Calu3 (cell line): ENCODE results near the gene ULK2. TPM values are rescaled to one million over a fixed set of nuclear protein-coding genes. Genes with fewer than 3 reads are reported as not detected.

Experiments
- Bru-seq: library from RNA; stranded (reverse); fragments of 400-500 nt; gene quantifications from one replicate; lab custom pipeline; 2021; lab: Mats Ljungman, UMichigan
- BruChase-seq, 2 experiments: library from RNA; stranded (reverse); fragments of 400-500 nt; gene quantifications; one replicate each; lab custom pipeline; 2021; lab: Mats Ljungman, UMichigan
- BruUV-seq: library from RNA; stranded (reverse); fragments of 400-500 nt; replicated peaks from 2 replicates; lab custom pipeline; 2021; lab: Mats Ljungman, UMichigan
- CTCF ChIA-PET: fragments of 300-600 bp; sonication (Branson Sonifier 250); formaldehyde crosslinking; loops from one replicate; lab custom pipeline; 2022; ENCODE audit warnings: antibody characterized with exemption; lab: Charles Lee
- DNase-seq: peaks from one replicate; pipeline ENCODE4 v3.0.0; 2022
- H3K27ac Mint-ChIP-seq: one replicate; pipeline ENCODE4 v1.8.0; 2022; ENCODE audit warnings: mixed read lengths; ENCODE audit not compliant: unreplicated experiment
- H3K27me3 Mint-ChIP-seq: one replicate; pipeline ENCODE4 v1.8.0; 2022; ENCODE audit warnings: mixed read lengths; ENCODE audit not compliant: unreplicated experiment
- H3K36me3 Mint-ChIP-seq: one replicate; pipeline ENCODE4 v1.8.0; 2022; ENCODE audit warnings: mild to moderate bottlenecking, moderate library complexity, mixed read lengths; ENCODE audit not compliant: insufficient read depth, unreplicated experiment
- H3K4me1 Mint-ChIP-seq: one replicate; pipeline ENCODE4 v1.8.0; 2022; ENCODE audit warnings: mild to moderate bottlenecking, low read depth, mixed read lengths; ENCODE audit not compliant: unreplicated experiment
- H3K4me3 Mint-ChIP-seq: one replicate; pipeline ENCODE4 v1.8.0; 2022; ENCODE audit warnings: mild to moderate bottlenecking, low read depth, moderate library complexity, mixed read lengths; ENCODE audit not compliant: unreplicated experiment
- H3K9me3 Mint-ChIP-seq: one replicate; pipeline ENCODE4 v1.8.0; 2022; ENCODE audit warnings: low read depth, mixed read lengths; ENCODE audit not compliant: unreplicated experiment
- CTCF ChIP-seq: fragments of 200-600 bp; IDR thresholded peaks from one replicate; pipeline ENCODE4 v1.8.0; 2022; ENCODE audit warnings: antibody characterized with exemption; ENCODE audit not compliant: unreplicated experiment
- intact Hi-C: fragments of 100-400 bp; cut with micrococcal nuclease; formaldehyde crosslinking; loops from one replicate; pipeline ENCODE4 v1.10.0; 2022; ENCODE audit not compliant: unreplicated experiment
- long read RNA-seq: library from polyadenylated mRNA; stranded (forward); transcript quantifications from one replicate; pipeline ENCODE4 v2.0.0, GENCODE V29; 2022
- total RNA-seq: library from RNA; stranded (reverse); gene quantifications from 2 replicates; pipeline ENCODE4 v1.2.3, GENCODE V29; 2022

ULK2 gene
- total RNA-seq (4.3 and 4.7 TPM in 2 replicates), Bru-seq, nascent RNA (percentile 43 among the genes with signal in this experiment), BruChase-seq, experiment 1, labeled RNA remaining after a 6-hour chase (percentile 41 among the genes with signal in this experiment), BruChase-seq, experiment 2, labeled RNA remaining after a 2-hour chase (percentile 42 among the genes with signal in this experiment)
- long read RNA-seq, partial matches to known transcripts, result 1 of 2 reads
- long read RNA-seq, other reads (novel, unspliced or antisense), result 1 of 2 reads

- TF ChIP-seq CTCF, result no peak
- peak within 1 kb of the TSS; percentile 71 for H3K4me3 Mint-ChIP-seq
- no peaks in the 10 kb centered on the region for H3K4me1 Mint-ChIP-seq
- CTCF ChIA-PET, result no interaction called here
- no TSS peak for BruUV-seq
- H3K27ac Mint-ChIP-seq, result no peak within 1 kb of the TSS
- no peaks in the 10 kb centered on the region for H3K27me3 Mint-ChIP-seq
- H3K9me3 Mint-ChIP-seq, result no peaks in the 10 kb centered on the region
- intact Hi-C loops, result no loop called here
- peak; percentile 51 for DNase-seq
- peaks cover 8% of the 10 kb centered on the region for H3K36me3 Mint-ChIP-seq
These were observed at the start of gene ULK2 for GRCh38 chr17:19867329-19868078. Gene ULK2 (minus strand): TSS chr17:19867936. CDS start chr17:19867417, 519 bp downstream.

GRCh38 chr17:19915245-19915978 is 47.7 kb upstream of the ULK2 start:
- Mint-ChIP-seq H3K4me3 (no peak overlapping the region), H3K27ac (peak overlapping the region; percentile 9), H3K9me3 (no peaks in the 10 kb centered on the region), H3K36me3 (peaks cover 15% of the 10 kb centered on the region), H3K4me1 (no peaks in the 10 kb centered on the region), H3K27me3 (no peaks in the 10 kb centered on the region)
- TF ChIP-seq CTCF, result no peak
- CTCF ChIA-PET, result no interaction called here
- intact Hi-C loops, result no loop called here
- BruUV-seq, result no TSS peak
- DNase-seq, result no peak

- Mint-ChIP-seq H3K27me3 (no peaks in the 10 kb centered on the region), H3K27ac (no peak overlapping the region), H3K4me3 (no peak overlapping the region), H3K9me3 (no peaks in the 10 kb centered on the region), H3K36me3 (peaks cover 8% of the 10 kb centered on the region), H3K4me1 (no peaks in the 10 kb centered on the region)
- no peak for TF ChIP-seq CTCF
- no TSS peak for BruUV-seq
- no peak for DNase-seq
- CTCF ChIA-PET, result interaction anchor here (0.6 kb wide), 1 partner anchor 12 kb away, joined by 6 read pairs; no protein-coding TSS in a partner anchor
- intact Hi-C loops, result no loop called here
These were observed 43.3 kb upstream of the ULK2 start for GRCh38 chr17:19911033-19911432.

GRCh38 chr17:19909139-19909538 is 41.4 kb upstream of the ULK2 start:
- peaks cover 7% of the 10 kb centered on the region for H3K36me3 Mint-ChIP-seq
- no peak for TF ChIP-seq CTCF
- no peak overlapping the region for H3K4me3 Mint-ChIP-seq
- no TSS peak for BruUV-seq
- no peaks in the 10 kb centered on the region for H3K9me3 Mint-ChIP-seq
- H3K4me1 Mint-ChIP-seq, result no peaks in the 10 kb centered on the region
- intact Hi-C loops, result no loop called here
- DNase-seq, result no peak
- H3K27ac Mint-ChIP-seq, result no peak overlapping the region
- CTCF ChIA-PET, result no interaction called here
- no peaks in the 10 kb centered on the region for H3K27me3 Mint-ChIP-seq
